Vagina (tissue), 2 donors: ENCODE measurements around the gene TRPV3.

Source experiments
- POLR2A ChIP-seq, 2 donors: fragments of 450-650 bp; IDR thresholded peaks; one replicate each; pipeline ENCODE4 v1.6.1; 2017; ENCODE audit warnings: antibody characterized with exemption in 2 of 2, mild to moderate bottlenecking in 2 of 2, moderate library complexity in 2 of 2
- POLR2AphosphoS5 ChIP-seq, 2 donors: sonication (generic); formaldehyde crosslinking; IDR thresholded peaks; one replicate each; pipeline ENCODE4 v1.9.0; 2017; ENCODE audit warnings: antibody characterized with exemption in 2 of 2, mild to moderate bottlenecking in 2 of 2, low read depth in 1 of 2; ENCODE audit not compliant: insufficient read depth in 1 of 2
- TF ChIP-seq, protein P1 (sequence below), 3 experiments: fragments of 450-650 bp in 2 of 3; fragments of 200-600 bp in 1 of 3; sonication (generic) in 1 of 3; IDR thresholded peaks; one replicate each; pipeline ENCODE4 v1.5.1; 2017 to 2019; ENCODE audit warnings: antibody characterized with exemption in 3 of 3, mild to moderate bottlenecking in 2 of 3, moderate library complexity in 2 of 3

DNA sequence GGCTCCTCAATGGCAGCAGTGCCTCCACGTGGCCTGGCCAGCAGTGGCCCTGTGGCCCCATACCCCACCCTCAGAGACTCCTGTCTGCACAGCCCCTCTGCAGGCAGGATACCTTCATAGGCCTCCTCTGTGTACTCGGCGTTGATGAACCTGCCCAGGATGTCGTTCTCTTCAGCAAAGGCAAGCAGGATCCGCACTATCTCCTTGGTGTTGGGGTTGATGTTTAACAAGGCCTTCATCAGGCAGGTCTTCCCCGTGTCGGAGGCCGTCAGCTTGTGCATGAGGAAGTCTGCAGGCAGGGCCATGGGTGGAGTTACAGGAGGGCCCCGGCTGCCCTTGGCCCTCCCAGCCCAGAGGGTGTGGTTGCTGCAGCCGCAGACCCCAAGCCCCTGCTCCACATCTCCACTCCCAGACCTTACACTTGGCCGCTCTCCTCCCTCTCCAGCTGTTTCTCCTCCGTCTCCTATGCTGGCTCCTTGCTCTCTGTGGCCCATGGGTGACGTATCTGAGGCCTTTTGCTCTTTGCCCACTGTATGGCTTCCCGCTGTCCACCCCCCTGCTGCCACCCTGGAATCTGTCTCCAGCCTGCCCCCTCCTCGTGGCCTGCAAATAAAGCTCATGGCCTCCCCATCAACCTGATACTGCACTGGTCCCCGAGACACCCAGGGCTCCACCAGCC, 15.1 kb downstream of the TRPV3 start:
- TF ChIP-seq POLR2AphosphoS5 (IDR thresholded peaks at IDR 0.05; ENCODE audit: insufficient read depth in 1 of 2, low read depth in 1 of 2) (no peak), POLR2A (IDR thresholded peaks at IDR 0.05) (no peak)
- TF ChIP-seq, protein P1, sequence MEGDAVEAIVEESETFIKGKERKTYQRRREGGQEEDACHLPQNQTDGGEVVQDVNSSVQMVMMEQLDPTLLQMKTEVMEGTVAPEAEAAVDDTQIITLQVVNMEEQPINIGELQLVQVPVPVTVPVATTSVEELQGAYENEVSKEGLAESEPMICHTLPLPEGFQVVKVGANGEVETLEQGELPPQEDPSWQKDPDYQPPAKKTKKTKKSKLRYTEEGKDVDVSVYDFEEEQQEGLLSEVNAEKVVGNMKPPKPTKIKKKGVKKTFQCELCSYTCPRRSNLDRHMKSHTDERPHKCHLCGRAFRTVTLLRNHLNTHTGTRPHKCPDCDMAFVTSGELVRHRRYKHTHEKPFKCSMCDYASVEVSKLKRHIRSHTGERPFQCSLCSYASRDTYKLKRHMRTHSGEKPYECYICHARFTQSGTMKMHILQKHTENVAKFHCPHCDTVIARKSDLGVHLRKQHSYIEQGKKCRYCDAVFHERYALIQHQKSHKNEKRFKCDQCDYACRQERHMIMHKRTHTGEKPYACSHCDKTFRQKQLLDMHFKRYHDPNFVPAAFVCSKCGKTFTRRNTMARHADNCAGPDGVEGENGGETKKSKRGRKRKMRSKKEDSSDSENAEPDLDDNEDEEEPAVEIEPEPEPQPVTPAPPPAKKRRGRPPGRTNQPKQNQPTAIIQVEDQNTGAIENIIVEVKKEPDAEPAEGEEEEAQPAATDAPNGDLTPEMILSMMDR (IDR thresholded peaks at IDR 0.05), result no peak
